GM23248 (cell line): ENCODE results near the gene ATG10. TPM values are rescaled to one million over a fixed set of nuclear protein-coding genes. Genes with fewer than 3 reads are reported as not detected.

Experiments used
- DNase-seq: peaks from one replicate; pipeline ENCODE4 v3.0.0-alpha.2; 2015
- H2AFZ ChIP-seq: fragments of 200-600 bp; sonication (generic); 2 replicates; pipeline ENCODE4 v1.6.1; 2016; ENCODE audit warnings: antibody characterized with exemption
- H3F3A ChIP-seq: fragments of 200-600 bp; sonication (generic); 2 replicates; pipeline ENCODE4 v1.6.1; 2016; ENCODE audit warnings: mild to moderate bottlenecking, antibody characterized with exemption, mixed run types; ENCODE audit not compliant: insufficient read depth
- H3K27ac ChIP-seq: fragments of 200-600 bp; sonication (generic); 2 replicates; pipeline ENCODE4 v1.5.1; 2016; ENCODE audit warnings: mild to moderate bottlenecking
- H3K27me3 ChIP-seq: fragments of 200-600 bp; sonication (generic); replicated peaks from 2 replicates; pipeline ENCODE4 v1.6.1; 2016; ENCODE audit warnings: mild to moderate bottlenecking; ENCODE audit not compliant: insufficient read depth
- H3K36me3 ChIP-seq: fragments of 200-600 bp; sonication (generic); 2 replicates; pipeline ENCODE4 v1.6.1; 2016; ENCODE audit warnings: low read depth, mild to moderate bottlenecking
- H3K4me1 ChIP-seq: fragments of 200-600 bp; sonication (generic); 2 replicates; pipeline ENCODE4 v1.6.1; 2016; ENCODE audit warnings: mild to moderate bottlenecking; ENCODE audit not compliant: insufficient read depth
- H3K4me2 ChIP-seq: fragments of 200-600 bp; sonication (generic); one replicate; pipeline ENCODE4 v1.6.1; 2016; ENCODE audit warnings: mild to moderate bottlenecking; ENCODE audit not compliant: unreplicated experiment
- H3K4me3 ChIP-seq: fragments of 200-600 bp; sonication (generic); 2 replicates; pipeline ENCODE4 v1.5.1; 2016; ENCODE audit warnings: mild to moderate bottlenecking
- H3K79me2 ChIP-seq: fragments of 200-600 bp; sonication (generic); 2 replicates; pipeline ENCODE4 v1.6.1; 2016; ENCODE audit warnings: mild to moderate bottlenecking; ENCODE audit not compliant: insufficient read depth
- H3K9ac ChIP-seq: fragments of 200-600 bp; sonication (generic); 2 replicates; pipeline ENCODE4 v1.6.1; 2016; ENCODE audit warnings: mild to moderate bottlenecking
- H3K9me2 ChIP-seq: fragments of 200-600 bp; sonication (generic); 2 replicates; pipeline ENCODE4 v1.6.1; 2016; ENCODE audit warnings: mixed run types, mild to moderate bottlenecking, moderate library complexity; ENCODE audit not compliant: insufficient read depth
- H3K9me3 ChIP-seq: fragments of 200-600 bp; sonication (generic); one replicate; pipeline ENCODE4 v1.6.1; 2017; ENCODE audit warnings: low read depth
- H4K20me1 ChIP-seq: fragments of 200-600 bp; sonication (generic); 2 replicates; pipeline ENCODE4 v1.6.0; 2016; ENCODE audit not compliant: insufficient read depth
- EZH2 ChIP-seq: fragments of 200-600 bp; sonication (generic); IDR thresholded peaks from 2 replicates; pipeline ENCODE4 v1.6.1; 2018; ENCODE audit warnings: antibody characterized with exemption, mild to moderate bottlenecking; ENCODE audit not compliant: insufficient read depth, poor library complexity, severe bottlenecking
- EZH2phosphoT487 ChIP-seq: fragments of 200-600 bp; sonication (generic); IDR thresholded peaks from 2 replicates; pipeline ENCODE4 v1.6.1; 2018; ENCODE audit warnings: antibody characterized with exemption, moderate library complexity, mild to moderate bottlenecking, low read depth; ENCODE audit not compliant: insufficient read depth
- WGBS, 2 experiments: methylation state at CpG; one replicate each; pipeline ENCODE4 v1.1.6; 2015 to 2017; ENCODE audit warnings: low lambda C conversion rate in 2 of 2, low coverage in 1 of 2; ENCODE audit errors: missing lambda C conversion rate in 2 of 2; 5-methylcytosine and 5-hydroxymethylcytosine counted together
- in situ Hi-C: fragments of 300-500 bp; cut with MboI; formaldehyde crosslinking; loops from 2 replicates; pipeline ENCODE4 v1.15.0; 2020
- polyA plus RNA-seq: library from polyadenylated mRNA; unstranded; fragments of >200 nt; fragmentation: Nextera tagmentation; extraction: Ambion mirVana; gene quantifications from 2 replicates; pipeline ENCODE4 v1.2.1, GENCODE V29; 2016
- total RNA-seq: library from RNA; depleted of rRNA; stranded (reverse); fragments of >200 nt; shearing (Covaris generic); gene quantifications from 2 replicates; pipeline ENCODE4 v1.2.3, GENCODE V29; 2014

Gene ATG10
- total and polyA plus RNA-seq, 2 experiments from 2014 or later, result 6.5 to 9.0 TPM

DNA sequence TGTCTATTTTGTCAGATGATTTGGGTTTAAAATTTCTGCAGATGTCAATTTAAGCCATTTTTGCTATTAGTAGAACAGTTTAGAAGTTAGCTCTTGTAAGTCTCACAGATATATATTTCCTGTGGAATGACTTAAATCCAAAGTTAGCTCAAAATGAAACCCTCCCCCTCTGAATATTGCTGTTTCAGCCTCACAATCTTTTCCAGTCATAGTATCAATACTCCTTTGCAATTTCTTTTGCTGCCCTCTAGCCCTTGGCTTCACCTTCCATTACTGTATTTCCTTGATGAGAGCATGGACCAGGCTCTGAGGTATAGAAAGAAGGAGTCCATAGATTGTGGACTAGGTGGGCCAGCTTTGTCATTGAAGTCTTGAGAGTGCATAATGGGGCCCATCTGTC, 124.4 kb downstream of the ATG10 start:
- in situ Hi-C loops, result no loop called here
- Histone ChIP-seq H4K20me1 (no peaks in the 10 kb centered on the region), H3K79me2 (no peaks in the 10 kb centered on the region), H3K9me3 (no peaks in the 10 kb centered on the region), H3K4me2 (no peak overlapping the region), H3K4me1 (no peaks in the 10 kb centered on the region), H3F3A (no peaks in the 10 kb centered on the region), H3K27me3 (no peaks in the 10 kb centered on the region), H3K9ac (no peak overlapping the region), H3K9me2 (no peaks in the 10 kb centered on the region), H3K36me3 (0 out of 2 replicates have a peak, but pooled peaks cover 3% of the 10 kb centered on the region), H3K4me3 (no peak overlapping the region), H2AFZ (no peak overlapping the region), H3K27ac (no peak overlapping the region)
- TF ChIP-seq EZH2phosphoT487 (no peak), EZH2 (no peak)
- no peak for DNase-seq

DNA sequence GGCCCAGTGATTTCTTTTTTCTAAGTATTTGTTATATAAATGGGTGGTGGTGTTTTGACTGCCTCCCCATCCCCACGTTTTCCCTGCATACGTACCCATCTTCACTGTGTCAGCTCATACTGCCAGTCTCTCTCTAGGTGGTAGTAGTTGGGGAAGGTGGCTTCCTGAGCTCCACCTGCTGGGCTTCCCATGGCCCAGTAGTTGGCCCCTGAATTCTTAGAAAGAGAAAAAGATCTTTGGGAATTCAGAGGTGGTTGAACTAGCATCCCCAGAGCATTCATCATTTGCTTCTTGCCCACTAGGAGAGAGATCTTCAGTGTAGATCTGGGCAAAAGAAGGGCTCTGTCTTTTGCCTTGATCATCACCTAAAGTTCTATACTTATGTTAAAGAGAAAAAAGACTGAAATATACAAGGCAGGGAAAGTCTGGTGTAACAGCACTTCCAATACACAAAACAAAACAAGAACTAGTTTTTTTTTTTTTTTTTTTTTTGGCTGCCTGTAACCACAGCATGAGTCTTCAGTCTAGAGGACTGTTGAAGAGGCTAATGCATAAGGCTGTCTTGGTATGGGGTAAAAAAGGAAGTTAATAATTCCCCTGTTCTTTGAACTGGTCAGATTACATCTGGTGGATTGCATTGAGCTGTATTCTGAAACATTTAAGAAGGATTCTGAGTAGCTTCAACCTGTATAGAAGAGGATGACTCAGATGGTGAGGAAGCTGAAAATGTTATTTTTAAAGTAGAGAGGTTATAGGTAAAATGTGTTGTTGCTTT, 128.7 kb downstream of the ATG10 start:
- Histone ChIP-seq H3K9ac (no peak overlapping the region), H2AFZ (no peak overlapping the region), H3K9me2 (no peaks in the 10 kb centered on the region), H3K9me3 (no peaks in the 10 kb centered on the region), H3K4me2 (no peak overlapping the region), H3K4me3 (no peak overlapping the region), H3K27ac (no peak overlapping the region), H3F3A (no peaks in the 10 kb centered on the region), H4K20me1 (no peaks in the 10 kb centered on the region), H3K79me2 (no peaks in the 10 kb centered on the region), H3K27me3 (no peaks in the 10 kb centered on the region), H3K4me1 (no peaks in the 10 kb centered on the region), H3K36me3 (no peaks in the 10 kb centered on the region)
- DNase-seq, result peak; percentile 1
- in situ Hi-C loops, result no loop called here
- TF ChIP-seq EZH2phosphoT487, result no peak
- TF ChIP-seq EZH2, result no peak
- 95 to 100% methylated on average over 2 of the region's 2 CpGs for WGBS, 2 experiments

DNA sequence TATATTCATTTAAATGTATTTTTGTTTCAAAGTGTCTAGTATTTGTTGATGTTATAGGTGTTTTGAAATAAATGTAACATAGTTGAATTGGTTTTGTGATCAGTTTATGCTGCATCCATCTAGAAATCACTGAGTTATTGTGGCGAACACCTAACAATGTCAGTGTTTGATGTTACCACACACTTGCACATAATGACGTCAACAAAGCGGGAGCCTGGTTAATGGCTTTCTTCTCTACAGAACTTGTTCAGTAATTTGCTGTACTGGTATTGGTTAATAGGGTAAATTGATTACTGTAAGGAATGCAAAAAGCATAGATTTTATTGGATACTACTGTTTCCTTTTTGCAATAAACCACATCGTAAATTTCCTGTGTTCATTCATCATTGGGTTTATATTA, 133.0 kb downstream of the ATG10 start:
- H3K9ac ChIP-seq, result no peak overlapping the region
- no peak for DNase-seq
- no peaks in the 10 kb centered on the region for H3K79me2 ChIP-seq
- H3K9me2 ChIP-seq, result no peaks in the 10 kb centered on the region
- no peak overlapping the region for H3K27ac ChIP-seq
- no peaks in the 10 kb centered on the region for H4K20me1 ChIP-seq
- no peak overlapping the region for H2AFZ ChIP-seq
- in situ Hi-C loops, result no loop called here
- H3K36me3 ChIP-seq, result no peaks in the 10 kb centered on the region
- no peaks in the 10 kb centered on the region for H3F3A ChIP-seq
- no peak for TF ChIP-seq EZH2
- no peak for TF ChIP-seq EZH2phosphoT487
- no peaks in the 10 kb centered on the region for H3K4me1 ChIP-seq
- no peak overlapping the region for H3K4me3 ChIP-seq
- H3K4me2 ChIP-seq, result no peak overlapping the region
- no peaks in the 10 kb centered on the region for H3K9me3 ChIP-seq
- H3K27me3 ChIP-seq, result no peaks in the 10 kb centered on the region
- 96 to 98% methylated on average over 4 of the region's 4 CpGs for WGBS, 2 experiments

DNA sequence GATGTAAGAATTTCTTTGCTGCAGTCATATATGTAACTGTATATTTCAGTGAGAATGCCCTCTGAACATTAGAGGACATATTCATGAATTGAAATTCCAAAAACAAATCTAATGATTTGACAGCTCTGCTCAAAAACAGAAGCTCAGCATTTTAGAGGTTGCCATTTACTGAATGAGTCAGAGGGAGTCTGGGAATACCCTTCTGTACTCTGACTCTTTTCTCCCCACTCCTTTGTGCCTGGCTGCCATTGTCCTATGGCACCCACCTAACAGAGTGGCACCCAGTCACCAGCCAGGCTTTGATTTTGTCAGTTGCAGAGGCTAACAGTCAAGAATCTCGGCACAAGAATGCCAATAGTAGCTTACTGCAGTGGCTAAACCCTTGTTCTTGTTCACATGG, 133.6 kb downstream of the ATG10 start:
- Histone ChIP-seq H4K20me1 (no peaks in the 10 kb centered on the region), H3K4me3 (no peak overlapping the region), H3K9me3 (no peaks in the 10 kb centered on the region), H3K9ac (no peak overlapping the region), H3K4me2 (no peak overlapping the region), H3K27me3 (no peaks in the 10 kb centered on the region), H3K27ac (no peak overlapping the region), H2AFZ (no peak overlapping the region), H3K36me3 (no peaks in the 10 kb centered on the region), H3K4me1 (no peaks in the 10 kb centered on the region), H3K79me2 (no peaks in the 10 kb centered on the region), H3F3A (no peaks in the 10 kb centered on the region), H3K9me2 (no peaks in the 10 kb centered on the region)
- peak; percentile 12 for DNase-seq
- in situ Hi-C loops, result no loop called here
- WGBS, 2 experiments, result 43 to 48% methylated on average over 1 of the region's 1 CpG
- TF ChIP-seq EZH2 (no peak), EZH2phosphoT487 (no peak)
